A549 (cell line): Measurements from ENCODE around the gene CD2AP. TPM values are rescaled to one million over a fixed set of nuclear protein-coding genes. Genes with fewer than 3 reads are reported as not detected.

Source experiments
- ATAC-seq, 2 experiments: fragments of 200-7000 bp in 1 of 2; fragments of >200 bp in 1 of 2; cut with Nextera tagmentation in 1 of 2; cut with Tn5 transposase in 1 of 2; 3 replicates each; pipeline versions ENCODE4 v1.8.0 to v1.9.1; 2018 to 2020; ENCODE audit warnings: mild to moderate bottlenecking in 1 of 2, moderate library complexity in 1 of 2
- CTCF ChIA-PET: fragments of 300-600 bp; sonication (Branson Sonifier 250); formaldehyde crosslinking; extraction: SDS; loops from one replicate; lab custom pipeline; 2021; ENCODE audit warnings: antibody characterized with exemption, inconsistent platforms; lab: Yijun Ruan, JAX
- POLR2A ChIA-PET: fragments of 350-600 bp; formaldehyde crosslinking; extraction: SDS; loops from one replicate; lab custom pipeline; 2021; ENCODE audit warnings: antibody characterized with exemption, inconsistent platforms; lab: Yijun Ruan, JAX
- DNase-seq, 2 experiments: peaks; one replicate each; pipeline versions ENCODE4 v3.0.0 to v3.0.0-alpha.2; 2011 to 2016; ENCODE audit warnings: low read depth in 1 of 2, low spot score in 1 of 2
- FAIRE-seq: peaks from 2 replicates; lab custom pipeline; 2011; peaks lifted over from hg19 to GRCh38; lab: Jason Lieb, UNC
- H3K27ac ChIP-seq, 2 experiments: fragments of >200 bp; sonication (Bioruptor Twin); formaldehyde crosslinking; 3 replicates each; pipeline ENCODE4 v1.5.1; 2016 to 2017
- H3K4me1 ChIP-seq: fragments of >200 bp; sonication (Bioruptor Twin); formaldehyde crosslinking; 3 replicates; pipeline ENCODE4 v1.6.1; 2016
- H3K4me2 ChIP-seq: fragments of >200 bp; sonication (Bioruptor Twin); formaldehyde crosslinking; 3 replicates; pipeline ENCODE4 v1.6.1; 2016
- H3K4me3 ChIP-seq: fragments of >200 bp; sonication (Bioruptor Twin); formaldehyde crosslinking; 3 replicates; pipeline ENCODE4 v1.5.1; 2016
- H3K9me3 ChIP-seq: fragments of >200 bp; sonication (Bioruptor Twin); formaldehyde crosslinking; 3 replicates; pipeline ENCODE4 v1.6.1; 2016
- BCL3 ChIP-seq: fragments of >200 bp; sonication (Bioruptor Twin); formaldehyde crosslinking; IDR thresholded peaks from 3 replicates; pipeline ENCODE4 v1.6.1; 2016
- CEBPB ChIP-seq, 2 experiments: fragments of >200 bp in 1 of 2; sonication (Bioruptor Twin) in 1 of 2; formaldehyde crosslinking in 1 of 2; IDR thresholded peaks; 2 replicates each; pipeline ENCODE4 v1.6.1; 2012 to 2016
- ELK1 ChIP-seq: fragments of 150-350 bp; IDR thresholded peaks from 2 replicates; pipeline ENCODE4 v1.6.1; 2014; ENCODE audit warnings: low read depth, mild to moderate bottlenecking, low read length
- EP300 ChIP-seq, 2 experiments: fragments of >200 bp; sonication (Bioruptor Twin); formaldehyde crosslinking; IDR thresholded peaks; 2 replicates in 1 of 2; 3 replicates in 1 of 2; pipeline ENCODE4 v1.6.1; 2016 to 2017
- FOSB ChIP-seq: fragments of 250-450 bp; sonication (Bioruptor Pico); IDR thresholded peaks from 2 replicates; pipeline ENCODE4 v1.5.0; 2020; ENCODE audit warnings: mild to moderate bottlenecking, moderate library complexity
- FOSL2 ChIP-seq, 2 experiments: fragments of 450-650 bp in 1 of 2; fragments of >200 bp in 1 of 2; sonication (Bioruptor Twin) in 1 of 2; formaldehyde crosslinking; IDR thresholded peaks; 2 replicates each; pipeline versions ENCODE4 v1.5.0 to v1.6.1; 2016 to 2020; ENCODE audit warnings: mild to moderate bottlenecking in 1 of 2, moderate library complexity in 1 of 2
- GATA3 ChIP-seq: IDR thresholded peaks from 2 replicates; pipeline ENCODE4 v1.6.1; 2012; ENCODE audit warnings: borderline replicate concordance
- JUN ChIP-seq, 2 experiments: fragments of >200 bp; sonication (Bioruptor Twin); formaldehyde crosslinking; IDR thresholded peaks; 2 replicates in 1 of 2; 3 replicates in 1 of 2; pipeline ENCODE4 v1.6.1; 2016 to 2017
- JUNB ChIP-seq: fragments of >200 bp; sonication (Bioruptor Twin); formaldehyde crosslinking; IDR thresholded peaks from 2 replicates; pipeline ENCODE4 v1.6.1; 2016
- KDM1A ChIP-seq: fragments of 200-600 bp; sonication (generic); IDR thresholded peaks from 2 replicates; pipeline ENCODE4 v1.6.1; 2016; ENCODE audit warnings: low read depth, mild to moderate bottlenecking
- MAX ChIP-seq: IDR thresholded peaks from 2 replicates; pipeline ENCODE4 v1.6.1; 2012
- MAZ ChIP-seq: fragments of 150-350 bp; IDR thresholded peaks from 2 replicates; pipeline ENCODE4 v1.6.1; 2014; ENCODE audit warnings: antibody characterized with exemption, low read depth, low read length, borderline replicate concordance
- NR3C1 ChIP-seq: fragments of >200 bp; sonication (Bioruptor Twin); formaldehyde crosslinking; IDR thresholded peaks from 3 replicates; pipeline ENCODE4 v1.6.1; 2017
- POLR2A ChIP-seq: IDR thresholded peaks from 2 replicates; pipeline ENCODE4 v1.6.1; 2012; ENCODE audit warnings: mild to moderate bottlenecking, low read length
- RAD21 ChIP-seq, 2 experiments: fragments of >200 bp in 1 of 2; sonication (Bioruptor Twin) in 1 of 2; formaldehyde crosslinking in 1 of 2; IDR thresholded peaks in 1 of 2; conservative IDR thresholded peaks in 1 of 2; 2 replicates in 1 of 2; 3 replicates in 1 of 2; pipeline ENCODE4 v1.6.1; 2012 to 2018; ENCODE audit warnings: inconsistent platforms in 1 of 2
- SMC3 ChIP-seq: fragments of >200 bp; sonication (Bioruptor Twin); formaldehyde crosslinking; IDR thresholded peaks from 3 replicates; pipeline ENCODE4 v1.6.1; 2018; ENCODE audit warnings: inconsistent platforms
- SREBF2 ChIP-seq: fragments of 450-650 bp; IDR thresholded peaks from 2 replicates; pipeline ENCODE4 v1.6.1; 2014; ENCODE audit warnings: mild to moderate bottlenecking, moderate library complexity
- TFCP2L1 ChIP-seq: fragments of 250-450 bp; sonication (Bioruptor Pico); IDR thresholded peaks from 2 replicates; pipeline ENCODE4 v1.5.0; 2021; ENCODE audit warnings: mild to moderate bottlenecking
- WGBS: methylation state at CpG from one replicate; pipeline ENCODE4 v1.1.6; 2017; ENCODE audit errors: missing lambda C conversion rate; 5-methylcytosine and 5-hydroxymethylcytosine counted together
- polyA plus RNA-seq, 4 experiments: library from polyadenylated mRNA; depleted of rRNA in 3 of 4; stranded (reverse); fragments of >200 nt; fragmentation: RNase III in 1 of 4; extraction: RNeasy Plus Mini Kit Qiagen cat#74134 plus additional on column Dnase treatment in 1 of 4; gene quantifications; 2 replicates in 3 of 4; 3 replicates in 1 of 4; pipeline ENCODE4 v1.2.3, GENCODE V29; 2011 to 2017

The CD2AP gene
- polyA plus RNA-seq, 2 of the 4 experiments (the other 2 are of a cell fraction): 18.8 to 35.7 TPM

- Histone ChIP-seq H3K27ac (no peak overlapping the region), H3K9me3 (no peaks in the 10 kb centered on the region), H3K4me2 (no peak overlapping the region), H3K4me1 (peaks cover 40% of the 10 kb centered on the region), H3K4me3 (no peak overlapping the region)
- FAIRE-seq (no peak), ATAC-seq (no peak), DNase-seq (no peak)
- CTCF ChIA-PET: no interaction called here
- TF ChIP-seq NR3C1: no peak
- POLR2A ChIA-PET: no interaction called here
- 89% methylated on average over 2 of the region's 2 CpGs for WGBS
Observed at GRCh38 chr6:47457370-47457769, 20.2 kb upstream of the CD2AP start.

GRCh38 chr6:47464052-47464451 lies 13.5 kb upstream of the CD2AP start:
- H3K4me3 ChIP-seq: no peak overlapping the region
- ChIA-PET POLR2A (no interaction called here), CTCF (no interaction called here)
- DNase-seq: peak in 1 of 2 experiments; percentile 64
- 0% methylated on average over 1 of the region's 1 CpG for WGBS
- 0 out of 2 replicates have a peak, but pooled peaks have one; percentile 18 for TF ChIP-seq MAX
- no peak for TF ChIP-seq MAZ
- TF ChIP-seq EP300 (IDR thresholded peaks at IDR 0.05): no peak
- TF ChIP-seq FOSB: no peak
- peak; percentile 16 to 50; a peak in 2 of 4 replicates for TF ChIP-seq CEBPB (IDR thresholded peaks at IDR 0.05)
- no peak for TF ChIP-seq SMC3
- TF ChIP-seq JUN (IDR thresholded peaks at IDR 0.05): peak in 1 of 2 experiments; percentile 30; a peak in 2 of 5 replicates
- no peak for TF ChIP-seq NR3C1
- TF ChIP-seq POLR2A: no peak
- TF ChIP-seq JUNB: peak; percentile 53
- no peak for TF ChIP-seq KDM1A
- TF ChIP-seq GATA3: peak; percentile 74
- TF ChIP-seq FOSL2 (IDR thresholded peaks at IDR 0.05): 0 out of 2 replicates have a peak, but pooled peaks have one; percentile 7
- peak; percentile 66 for TF ChIP-seq FOSL2 (CRISPR knock-in tag; IDR thresholded peaks at IDR 0.05)
- H3K27ac ChIP-seq: 0 out of 6 replicates have a peak overlapping the region, but pooled peaks of 1 of the 2 experiments have one; percentile 52
- ATAC-seq: no peak; a peak in 1 of 6 replicates
- no peaks in the 10 kb centered on the region for H3K9me3 ChIP-seq
- H3K4me1 ChIP-seq: peaks cover 35% of the 10 kb centered on the region
- FAIRE-seq: no peak
- H3K4me2 ChIP-seq: peak overlapping the region; percentile 17

- H3K27ac ChIP-seq: no peak overlapping the region
- POLR2A ChIA-PET: no interaction called here
- no peak for ATAC-seq
Observed at GRCh38 chr6:47465117-47465516, 12.5 kb upstream of the CD2AP start.

More at GRCh38 chr6:47465117-47465516, 12.5 kb upstream of the CD2AP start:
- 90% methylated on average over 1 of the region's 1 CpG for WGBS
- CTCF ChIA-PET: no interaction called here
- Histone ChIP-seq H3K4me3 (no peak overlapping the region), H3K4me2 (no peak overlapping the region)
- TF ChIP-seq FOSB (no peak), BCL3 (no peak), TFCP2L1 (no peak), RAD21 (conservative IDR thresholded peaks at IDR 0.05 in 1 of 2, IDR thresholded peaks at IDR 0.05 in 1 of 2) (no peak), ELK1 (no peak), SREBF2 (no peak), POLR2A (no peak)
- TF ChIP-seq, all 56 proteins: peak for 0
- FAIRE-seq (no peak), DNase-seq (no peak)
- Histone ChIP-seq H3K4me1 (peaks cover 25% of the 10 kb centered on the region), H3K9me3 (no peaks in the 10 kb centered on the region)
